IPS DF 4.7 (cell line): Measurements from ENCODE around the gene FMO1.
"Not testable (repeated sequence)": the region's sequence is repeated elsewhere in the genome, so short reads cannot be mapped to it uniquely, and the experiment has no call there.

ENCODE experiments used
- DNase-seq: peaks from one replicate; pipeline ENCODE4 v3.0.0-alpha.2; 2013; ENCODE audit warnings: low spot score; ENCODE audit errors: extremely low read depth

FMO1 gene

GRCh38 chr1:171279678-171280077 lies 31.4 kb downstream of the FMO1 start:
- DNase-seq, result no peak

DNA sequence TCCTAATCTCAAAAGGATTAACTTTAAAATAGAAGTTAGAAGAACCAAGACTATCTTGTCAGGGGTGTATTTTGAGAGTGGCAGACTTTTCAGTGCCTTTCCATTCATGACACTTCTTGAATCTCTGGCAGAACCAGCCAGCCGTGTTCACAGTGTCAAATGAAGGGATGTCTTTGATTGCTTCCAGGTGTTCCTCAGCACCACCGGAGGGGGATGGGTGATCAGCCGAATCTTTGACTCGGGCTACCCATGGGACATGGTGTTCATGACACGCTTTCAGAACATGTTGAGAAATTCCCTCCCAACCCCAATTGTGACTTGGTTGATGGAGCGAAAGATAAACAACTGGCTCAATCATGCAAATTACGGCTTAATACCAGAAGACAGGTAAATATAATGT lies 32.3 kb downstream of the FMO1 start:
- DNase-seq, result no peak

DNA sequence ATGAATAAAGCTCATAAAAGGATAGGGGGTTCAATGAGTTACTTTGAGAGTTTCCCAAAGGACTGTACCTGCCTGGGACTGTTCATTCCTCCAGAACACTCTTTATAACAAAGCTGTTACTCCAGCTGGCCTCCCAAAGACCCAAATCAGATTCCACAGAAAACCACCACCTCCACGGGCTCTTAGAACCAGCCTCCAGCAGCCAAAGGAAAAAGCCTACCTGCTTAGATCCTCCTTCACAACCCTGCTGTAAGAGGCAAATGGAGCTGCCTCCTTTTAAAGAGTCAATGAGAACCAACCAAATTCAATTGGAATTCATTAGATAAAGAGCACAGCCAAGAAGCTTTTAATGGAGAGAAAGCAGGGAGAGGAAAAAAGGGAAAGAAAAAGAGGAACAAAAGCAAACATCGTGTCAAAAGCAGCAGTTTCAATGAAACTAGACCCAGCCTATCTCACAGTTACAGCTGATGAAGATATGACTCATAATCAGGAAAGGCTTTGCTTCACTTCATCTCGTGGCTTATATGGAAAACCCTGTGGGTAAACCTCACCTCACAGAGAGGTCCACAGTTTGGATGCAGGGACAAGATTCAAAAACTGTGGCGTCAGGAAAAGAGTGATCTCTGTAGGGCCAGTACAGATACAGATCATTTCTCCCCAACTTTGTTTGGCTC lies 37.9 kb downstream of the FMO1 start:
- no peak for DNase-seq

GRCh38 chr1:171290621-171291020 lies 42.3 kb downstream of the FMO1 start:
- DNase-seq, result no peak

GRCh38 chr1:171292799-171293198 lies 44.5 kb downstream of the FMO1 start:
- DNase-seq, result no peak

GRCh38 chr1:171295383-171295782 lies 47.1 kb downstream of the FMO1 start:
- not testable (repeated sequence) for DNase-seq

- no peak for DNase-seq
Measured at GRCh38 chr1:171295821-171296220, 47.5 kb downstream of the FMO1 start.

DNA sequence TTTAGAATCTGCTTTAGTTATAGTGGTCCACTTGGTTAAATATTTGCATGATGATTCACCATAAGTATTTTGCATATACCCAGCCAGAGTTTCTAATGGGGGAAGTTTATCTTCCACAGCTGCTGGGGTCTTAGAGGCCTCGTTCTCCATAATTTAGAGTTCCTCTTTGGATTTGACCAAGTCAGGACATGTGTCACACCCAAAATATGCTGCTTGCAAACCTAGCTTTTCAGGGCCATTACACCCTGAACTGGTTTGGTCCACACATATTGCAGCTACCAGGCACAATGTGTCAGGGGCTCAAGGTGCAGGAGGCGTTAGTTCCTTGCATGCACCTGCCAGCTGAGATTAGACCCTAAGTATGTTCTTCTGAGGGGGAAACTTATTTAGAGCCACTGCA lies 48.6 kb downstream of the FMO1 start:
- no peak for DNase-seq

DNA sequence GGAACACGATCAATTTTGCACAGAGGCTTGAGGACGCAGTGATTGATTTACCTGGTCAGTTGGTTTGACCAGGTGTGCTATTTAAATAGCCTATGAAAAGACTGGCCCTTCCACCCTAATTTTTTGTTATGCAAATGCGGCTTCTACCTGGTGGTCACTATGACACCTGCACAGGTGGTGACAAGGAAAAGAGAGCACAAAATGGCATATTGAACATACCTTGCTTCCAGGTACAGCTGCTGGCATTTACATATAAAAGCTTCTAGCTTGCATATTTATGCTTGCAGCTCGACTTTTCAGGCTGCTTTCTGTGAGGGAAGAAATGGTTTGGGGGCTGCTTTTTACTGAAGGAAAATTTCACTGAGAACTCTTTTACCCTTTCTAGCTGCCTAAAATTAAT lies 50.4 kb downstream of the FMO1 start:
- DNase-seq, result peak; percentile 28

DNA sequence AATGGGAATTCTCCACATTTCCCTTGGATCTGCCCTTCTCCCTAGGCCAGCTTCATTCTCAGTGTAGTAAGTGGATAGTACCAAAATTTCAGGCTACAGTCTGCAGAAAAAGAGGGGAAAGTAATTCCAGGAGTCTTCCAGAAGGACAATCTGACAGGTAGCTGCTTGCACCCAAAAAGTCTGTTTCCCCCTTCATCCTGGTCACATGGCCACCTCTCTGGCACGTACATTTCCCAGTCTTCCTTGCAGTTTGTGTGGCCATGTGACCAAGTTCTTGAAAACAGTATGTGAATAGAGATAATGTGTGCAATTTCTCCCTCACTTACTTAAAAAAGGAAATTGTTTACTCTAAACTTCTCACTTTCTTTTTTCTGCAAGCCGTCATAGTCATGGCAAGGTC lies 51.0 kb downstream of the FMO1 start:
- DNase-seq, result no peak

DNA sequence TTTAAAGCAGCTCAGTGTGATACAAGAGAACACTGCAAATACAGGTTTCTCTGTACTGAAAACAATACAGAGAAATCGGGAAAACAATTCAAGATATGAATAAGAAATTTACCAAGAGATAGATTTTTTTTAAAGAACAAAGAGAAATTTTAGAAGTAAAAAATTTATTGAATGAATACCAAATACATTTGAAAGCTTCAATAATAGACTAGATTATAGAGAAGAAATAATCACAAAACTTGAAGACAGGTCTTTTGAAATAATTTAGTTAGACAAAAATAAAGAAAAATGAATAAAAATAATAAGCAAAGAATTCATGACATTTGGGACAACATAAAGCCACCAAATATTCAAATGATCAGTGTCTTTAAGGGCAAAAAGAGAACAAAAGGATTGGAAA lies 52.1 kb downstream of the FMO1 start:
- no peak for DNase-seq

GRCh38 chr1:171310661-171311087 lies 62.4 kb downstream of the FMO1 start:
- no peak for DNase-seq

- DNase-seq, result no peak
Measured at GRCh38 chr1:171311771-171312558, 63.7 kb downstream of the FMO1 start.

- no peak for DNase-seq
Measured at GRCh38 chr1:171313319-171313834, 65.1 kb downstream of the FMO1 start.

DNA sequence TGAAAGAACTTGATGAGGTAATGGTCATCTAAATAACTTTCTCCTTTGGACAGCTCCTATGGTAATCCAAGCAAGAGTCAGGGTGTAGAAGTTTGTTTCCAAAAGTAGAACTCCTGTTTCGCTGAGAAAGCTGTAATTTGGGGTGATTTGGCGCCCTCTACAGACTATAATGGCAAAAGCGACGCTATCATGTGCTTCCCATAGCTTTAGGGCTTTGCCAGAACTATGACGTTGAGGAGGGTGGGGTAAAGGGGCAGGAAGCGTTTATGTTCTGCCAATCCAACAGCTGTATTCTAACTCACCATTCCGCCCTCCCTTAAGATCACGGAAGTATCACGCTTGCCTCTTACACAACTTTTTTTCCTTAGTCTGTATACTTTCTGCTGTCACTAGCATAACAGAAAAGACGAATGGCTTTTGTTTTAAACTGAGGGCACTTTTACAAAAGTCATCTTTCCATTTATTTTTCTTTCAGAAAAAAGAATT lies 65.6 kb downstream of the FMO1 start, which contains the start of gene FMO4:
FMO4 (plus strand) TSS at position 349 of the 486 bp plus-strand sequence. CDS start 5,643 bp downstream, outside the sequence.
- DNase-seq, result peak; percentile 90

DNA sequence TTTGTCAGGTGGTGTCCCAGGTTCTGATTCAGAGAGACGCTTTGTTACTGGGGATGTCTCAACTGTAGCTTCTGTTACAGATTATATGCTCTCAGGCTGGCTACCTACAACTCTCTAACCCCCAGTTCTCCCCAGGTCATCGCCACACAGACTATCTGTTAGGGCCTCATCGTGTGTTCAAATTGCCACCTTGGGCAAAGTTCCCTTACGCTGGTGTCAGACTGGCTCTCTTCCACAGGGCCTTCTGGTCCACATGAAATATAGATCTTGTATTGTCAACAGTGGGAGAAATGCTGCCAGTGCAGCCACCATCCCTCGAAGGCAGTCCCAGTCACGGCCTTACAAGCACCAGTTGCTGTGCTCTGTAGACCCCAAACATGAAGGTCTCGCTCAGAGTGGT lies 81.0 kb downstream of the FMO1 start:
- DNase-seq, result no peak

DNA sequence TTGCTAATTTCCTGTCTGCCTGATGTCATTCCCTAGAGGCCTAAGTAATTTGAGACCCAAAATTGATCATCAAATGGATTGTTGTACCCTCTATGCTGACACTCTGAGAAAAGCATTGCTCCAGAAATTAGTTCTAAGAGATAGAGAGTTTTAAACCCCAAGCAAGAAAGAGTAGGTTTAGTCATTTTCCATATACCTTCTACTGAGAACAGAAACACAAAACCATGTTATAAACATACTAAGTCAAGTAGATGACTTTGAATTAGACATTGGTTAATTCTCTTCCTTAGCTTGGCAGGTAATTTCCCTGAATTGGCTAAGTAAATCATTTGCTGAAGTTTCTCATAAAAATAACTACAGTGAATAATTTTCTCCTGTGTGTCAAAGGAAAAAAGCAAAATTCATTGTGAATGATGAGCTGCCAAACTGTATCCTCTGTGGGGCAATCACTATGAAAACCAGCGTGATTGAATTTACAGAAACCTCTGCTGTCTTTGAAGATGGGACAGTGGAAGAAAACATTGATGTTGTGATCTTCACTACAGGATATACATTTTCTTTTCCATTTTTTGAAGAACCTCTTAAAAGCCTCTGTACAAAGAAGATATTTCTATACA lies 85.8 kb downstream of the FMO1 start:
- no peak for DNase-seq
